NCI-H2081 (cell line): ENCODE results near the gene MYT1.

Experiments
- DNase-seq, 2 experiments: peaks; one replicate each; lab custom pipeline; 2025; lab: John Stamatoyannopoulos, UW

The MYT1 gene

DNA sequence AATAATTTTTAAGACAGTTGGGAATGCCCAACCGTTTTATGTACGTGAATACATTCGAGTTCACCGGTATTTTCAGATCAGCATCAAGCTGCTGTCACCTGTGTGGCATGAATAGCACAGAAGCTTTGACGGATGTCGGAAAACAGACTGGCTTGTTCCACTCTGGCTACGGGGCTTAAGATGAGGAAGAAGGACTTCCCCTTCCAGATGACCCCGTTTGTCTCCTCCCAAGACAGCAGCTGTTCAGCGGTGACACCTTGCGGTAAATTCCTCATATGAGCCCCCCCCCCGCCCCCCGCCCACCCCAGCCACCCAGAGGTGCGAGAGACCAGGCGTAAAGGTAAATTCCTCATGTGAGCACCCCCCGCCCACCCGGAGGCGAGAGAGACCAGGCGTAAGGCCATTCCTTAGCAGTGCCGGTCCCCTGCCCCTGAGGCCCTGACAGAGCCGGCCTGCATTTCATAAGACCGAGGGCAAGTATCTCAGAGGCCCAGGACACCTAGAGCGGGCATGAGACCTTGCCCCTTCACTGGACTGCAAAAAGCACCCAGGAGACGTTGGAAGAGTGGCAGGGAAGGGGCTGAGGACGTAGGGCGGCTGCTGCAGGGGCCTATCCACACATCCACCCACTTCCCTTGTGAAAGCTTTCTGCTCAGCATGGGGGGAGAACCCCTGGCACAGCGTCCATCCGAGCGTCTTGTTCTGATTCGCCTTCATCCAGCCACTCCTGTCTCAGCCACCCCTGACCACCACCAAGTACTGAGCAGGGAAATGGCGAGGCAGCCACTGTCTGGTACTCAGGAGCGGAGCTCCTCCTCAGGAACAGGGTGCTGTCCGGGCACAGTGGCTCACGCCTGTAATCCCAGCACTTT, 84.0 kb downstream of the MYT1 start:
- DNase-seq, result no peak

- DNase-seq, result no peak
These were observed 85.8 kb downstream of the MYT1 start for GRCh38 chr20:64250027-64250426.

GRCh38 chr20:64253000-64253383, 88.7 kb downstream of the MYT1 start:
- DNase-seq, result no peak

- DNase-seq, result no peak
These were observed 89.2 kb downstream of the MYT1 start for GRCh38 chr20:64253443-64253842.

DNA sequence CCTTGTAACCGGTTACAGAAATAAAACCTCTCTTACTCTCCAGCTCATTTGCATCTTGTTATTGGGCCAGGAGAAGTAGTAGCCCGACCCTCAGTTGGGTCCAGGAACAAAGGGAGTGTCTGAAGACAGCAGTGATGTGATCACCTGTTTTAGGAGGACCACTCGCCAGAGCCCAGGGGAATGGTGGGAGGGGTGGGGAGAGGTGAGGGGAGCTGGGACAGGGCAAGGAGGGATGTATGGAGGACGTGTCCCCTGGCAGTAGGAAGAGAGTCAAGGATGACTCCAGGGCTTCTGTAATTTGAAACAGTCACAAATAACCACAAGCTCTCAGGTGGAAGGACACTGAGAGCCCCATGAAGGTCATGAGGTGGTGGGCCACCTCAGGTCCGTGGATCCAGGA, 89.9 kb downstream of the MYT1 start:
- no peak for DNase-seq

GRCh38 chr20:64254571-64255360, 90.5 kb downstream of the MYT1 start:
- DNase-seq, result no peak

DNA sequence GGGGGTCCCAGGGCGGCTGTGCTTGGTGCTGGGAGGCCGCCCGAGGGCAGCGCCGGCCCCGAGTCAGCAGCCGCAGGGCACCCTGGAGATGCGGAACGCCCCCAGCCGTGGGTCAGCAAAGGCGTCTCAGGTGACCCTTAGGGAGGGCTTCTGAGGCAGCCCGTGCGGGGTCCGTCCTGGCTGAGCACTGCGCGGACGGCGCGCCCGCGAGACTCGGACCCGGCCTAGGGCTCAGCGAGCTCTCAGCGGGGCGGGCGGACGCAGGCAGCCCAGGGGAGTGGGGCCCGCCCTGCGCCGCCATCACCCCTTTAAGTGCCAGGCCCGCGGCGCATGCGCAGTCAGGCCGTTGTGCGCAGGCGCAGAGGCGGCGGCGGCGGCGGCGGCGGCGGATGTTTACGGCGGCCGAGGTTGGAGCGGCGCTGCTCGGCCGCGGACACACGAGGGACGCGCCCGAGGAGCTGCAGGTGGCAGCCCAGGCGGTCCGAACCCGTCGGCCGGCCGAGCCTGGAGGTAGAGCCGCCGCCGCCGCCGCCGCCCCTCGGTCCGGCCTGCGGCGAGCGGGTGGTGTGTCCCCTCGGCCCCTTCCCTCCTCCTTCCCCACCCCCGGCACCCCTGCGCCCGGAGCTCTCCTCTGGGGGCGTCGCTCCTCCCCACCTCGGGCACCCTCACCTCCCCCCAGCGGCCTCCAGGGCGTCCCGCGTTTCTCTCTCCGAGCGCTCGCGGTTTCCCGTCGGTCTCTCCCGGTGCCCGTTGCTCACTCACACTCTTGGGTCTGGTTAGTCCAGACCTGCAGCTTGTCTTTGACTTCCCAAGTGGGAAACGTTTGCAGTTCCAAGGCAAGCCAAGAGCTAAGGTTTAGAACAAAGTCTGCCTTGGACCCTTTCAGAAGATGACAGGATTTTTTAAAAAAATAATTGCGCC, 91.4 kb downstream of the MYT1 start, which contains the start of gene PCMTD2:
TSS of gene PCMTD2 (plus strand) at position 388 of the 921 bp plus-strand sequence. CDS start 4,218 bp downstream, outside the sequence.
- peak; percentile 88 for DNase-seq

DNA sequence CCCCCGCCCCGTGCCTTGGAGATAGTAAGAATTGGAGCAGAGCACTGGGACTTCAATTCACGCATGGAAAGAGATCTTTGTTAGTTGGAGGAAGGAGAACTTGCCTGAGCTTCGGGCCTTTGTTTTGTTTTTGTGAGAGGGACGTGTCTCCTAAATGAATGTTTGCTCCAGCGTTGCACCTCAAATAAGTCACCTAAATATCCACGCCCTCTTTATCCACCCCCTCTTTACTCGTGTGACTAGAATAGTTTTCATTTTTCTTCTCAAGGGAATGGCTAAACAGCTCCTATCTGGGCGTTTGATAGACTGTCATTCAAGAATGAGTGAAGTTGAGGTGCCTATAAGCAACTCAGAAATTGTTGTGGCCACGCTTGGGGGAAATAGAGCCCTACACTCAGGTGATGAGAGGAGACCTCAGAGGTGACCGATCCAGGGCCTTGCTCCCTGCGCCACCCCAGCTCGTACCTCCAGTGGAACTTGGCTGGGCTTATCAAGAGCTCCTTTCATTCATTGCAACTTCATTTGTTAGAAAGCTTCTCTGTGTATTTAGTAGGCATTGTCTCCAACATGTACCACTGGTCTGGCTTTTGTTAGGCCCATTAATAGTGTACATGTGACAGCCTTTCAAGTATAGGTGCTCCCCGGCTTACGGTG, 92.2 kb downstream of the MYT1 start:
- no peak for DNase-seq

- DNase-seq, result no peak
These were observed 93.0 kb downstream of the MYT1 start for GRCh38 chr20:64257107-64257757.

GRCh38 chr20:64258071-64258823, 94.0 kb downstream of the MYT1 start:
- DNase-seq, result no peak

DNA sequence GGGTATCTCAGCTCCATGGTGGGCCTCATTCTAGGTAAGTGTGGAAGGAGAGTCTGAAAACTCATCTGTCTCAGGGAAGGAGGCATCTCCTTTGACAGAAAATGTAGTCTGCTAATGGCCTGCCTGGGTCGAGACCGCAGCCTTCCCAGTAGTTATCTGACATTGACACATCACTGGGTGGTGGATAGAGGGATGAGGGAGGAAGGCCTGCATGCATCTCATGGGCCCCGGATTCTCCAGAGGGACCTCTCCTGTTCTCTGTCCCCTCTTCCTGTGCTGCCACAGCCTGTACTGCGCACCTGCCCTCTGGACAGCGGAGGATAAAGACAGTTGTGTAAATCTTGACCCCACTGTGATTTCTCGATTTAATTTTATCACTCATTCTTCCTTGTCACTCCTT, 96.0 kb downstream of the MYT1 start:
- no peak for DNase-seq

DNA sequence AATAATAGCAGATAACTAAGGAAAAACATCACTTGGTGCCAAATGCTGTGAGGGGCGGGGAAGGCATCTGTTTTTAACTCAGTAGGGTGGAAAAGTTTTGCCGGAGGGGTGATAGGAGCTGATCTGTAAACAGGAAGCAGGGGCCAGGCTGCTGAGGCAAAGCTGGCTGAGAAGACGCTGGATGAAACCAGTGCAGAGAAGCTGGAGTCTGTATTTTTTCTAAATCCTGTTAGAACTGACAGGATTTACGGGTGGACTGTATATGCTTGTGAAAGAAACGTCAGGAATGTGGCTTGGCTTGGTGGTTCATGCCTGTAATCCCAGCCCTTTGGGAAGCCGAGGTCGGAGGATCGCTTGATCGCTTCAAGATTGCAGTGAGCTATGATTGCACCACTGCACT, 96.9 kb downstream of the MYT1 start:
- DNase-seq, result peak; percentile 23 to 68

- DNase-seq, result no peak
These were observed 99.8 kb downstream of the MYT1 start for GRCh38 chr20:64264091-64264490.

DNA sequence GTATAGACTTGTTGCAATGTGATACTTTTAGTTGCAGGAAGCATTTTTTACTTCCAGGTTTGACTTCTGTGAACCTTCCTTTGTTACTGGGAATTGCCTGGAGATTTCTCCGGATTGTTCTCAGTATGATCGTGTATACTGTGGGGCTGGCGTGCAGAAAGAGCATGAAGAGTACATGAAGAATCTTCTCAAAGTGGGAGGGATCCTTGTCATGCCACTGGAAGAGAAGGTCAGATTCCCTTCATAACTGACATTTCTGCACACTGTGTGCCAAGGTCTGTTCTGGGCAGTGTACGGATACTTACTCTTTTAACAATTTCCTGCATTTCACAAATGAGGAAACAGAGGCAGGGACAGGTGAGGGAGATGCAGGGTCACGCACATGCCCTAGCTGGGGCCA, 100.9 kb downstream of the MYT1 start:
- no peak for DNase-seq

DNA sequence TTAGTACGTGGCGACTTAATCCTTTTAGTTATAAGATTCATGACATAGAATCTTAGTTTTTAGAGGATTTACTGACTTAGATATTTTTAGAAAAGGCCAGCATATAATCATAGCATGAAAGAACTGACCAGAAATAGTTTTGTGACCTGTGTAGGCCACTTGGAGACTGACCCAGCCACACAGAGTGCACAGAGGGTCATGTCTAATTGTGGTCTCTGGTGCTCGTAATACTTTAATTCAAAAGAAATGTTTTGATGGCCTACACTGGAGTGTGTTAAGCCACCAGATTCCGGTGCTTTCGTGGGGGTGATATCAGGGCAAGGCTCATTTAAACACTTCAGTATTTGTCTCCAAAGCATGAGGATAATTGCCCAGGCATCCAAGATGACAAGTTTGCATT, 102.7 kb downstream of the MYT1 start:
- no peak for DNase-seq

- no peak for DNase-seq
These were observed 103.9 kb downstream of the MYT1 start for GRCh38 chr20:64268174-64268573.

DNA sequence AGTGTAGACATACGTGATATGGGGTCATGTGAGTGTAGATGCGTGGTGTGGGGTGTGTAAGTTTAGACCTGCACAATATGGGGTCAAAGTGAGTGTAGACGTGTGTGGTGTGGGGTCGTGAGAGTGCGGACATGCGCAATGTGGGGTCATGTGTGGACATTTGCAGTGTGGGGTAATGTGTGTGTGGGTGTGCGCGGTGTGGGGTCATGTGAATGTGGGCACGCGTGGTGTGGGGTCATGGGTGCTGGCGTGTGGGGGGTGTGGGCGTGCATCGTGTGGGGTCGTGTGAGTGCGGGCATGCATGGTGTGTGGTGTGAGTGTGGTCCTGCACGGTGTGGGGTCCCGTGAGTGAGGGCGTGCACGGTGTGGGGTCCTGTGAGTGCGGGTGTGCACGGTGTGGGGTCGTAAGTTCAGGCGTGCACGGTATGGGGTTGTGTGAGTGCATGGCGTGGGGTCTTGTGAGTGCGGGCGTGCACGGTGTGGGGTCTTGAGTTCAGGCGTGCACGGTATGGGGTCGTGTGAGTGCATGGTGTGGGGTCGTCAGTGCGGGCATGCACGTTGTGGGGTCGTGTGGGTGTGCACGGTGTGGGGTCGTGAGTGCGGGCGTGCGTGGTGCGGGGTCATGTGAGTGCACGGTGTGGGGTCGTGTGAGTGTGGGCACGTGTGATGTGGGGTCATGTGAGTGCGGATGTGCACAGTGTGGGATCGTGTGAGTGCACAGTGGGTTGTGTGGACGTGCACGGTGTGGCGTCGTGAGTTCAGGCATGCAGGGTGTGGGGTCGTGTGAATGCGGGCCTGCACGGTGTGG, 105.6 kb downstream of the MYT1 start:
- no peak for DNase-seq

DNA sequence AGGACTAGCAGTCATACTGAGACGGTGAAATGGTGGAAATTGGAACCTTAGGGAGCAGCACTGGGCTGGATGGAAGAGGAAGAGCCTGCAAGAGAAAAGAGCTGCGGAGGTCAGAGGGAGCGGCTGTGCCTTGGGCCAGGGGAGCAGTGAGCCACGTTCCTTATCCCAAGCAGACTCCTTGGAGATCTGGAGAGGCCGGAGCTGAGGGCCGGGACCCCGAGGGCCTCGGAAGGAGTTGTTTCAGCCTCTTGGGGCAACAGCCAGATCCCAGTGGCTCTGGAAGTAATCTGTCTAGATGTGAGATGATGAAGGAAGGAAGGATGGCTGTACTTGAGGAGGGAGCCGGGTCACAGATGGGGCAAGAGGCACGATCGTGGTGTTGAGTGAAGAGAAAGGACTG, 107.4 kb downstream of the MYT1 start:
- no peak for DNase-seq

GRCh38 chr20:64273109-64273508, 108.9 kb downstream of the MYT1 start:
- DNase-seq, result no peak
